DND-41 (cell line): ENCODE data around the gene UNK.

Source experiments
- CTCF ChIP-seq: IDR thresholded peaks from 2 replicates; pipeline ENCODE4 v1.5.1; 2012; ENCODE audit warnings: borderline replicate concordance, low read length, moderate library complexity, mild to moderate bottlenecking; ENCODE audit not compliant: poor library complexity, severe bottlenecking; ENCODE audit errors: extremely low read depth
- EZH2 ChIP-seq: IDR thresholded peaks from 3 replicates; pipeline ENCODE4 v1.6.1; 2012; ENCODE audit warnings: borderline replicate concordance, low read depth, mild to moderate bottlenecking, moderate library complexity, low read length, inconsistent platforms; ENCODE audit not compliant: severe bottlenecking

- TF ChIP-seq CTCF (no peak), EZH2 (no peak)
These were observed 60.0 kb downstream of the UNK start for GRCh38 chr17:75844530-75845057.
